Osteocyte (in vitro differentiated cells): ENCODE data around the gene PAX7. TPM values are rescaled to one million over a fixed set of nuclear protein-coding genes. Genes with fewer than 3 reads are reported as not detected.

Experiments
- DNase-seq: peaks from one replicate; pipeline ENCODE4 v3.0.0; 2021; ENCODE audit warnings: mixed read lengths; ENCODE audit not compliant: unreplicated experiment; ENCODE audit errors: extremely low spot score
- H3K27ac Mint-ChIP-seq: one replicate; pipeline ENCODE4 v1.8.0; 2021; ENCODE audit warnings: mild to moderate bottlenecking, mixed read lengths; ENCODE audit not compliant: unreplicated experiment
- H3K27me3 Mint-ChIP-seq: one replicate; pipeline ENCODE4 v1.8.0; 2021; ENCODE audit warnings: mixed read lengths; ENCODE audit not compliant: unreplicated experiment
- H3K36me3 Mint-ChIP-seq: one replicate; pipeline ENCODE4 v1.8.0; 2021; ENCODE audit warnings: mixed read lengths; ENCODE audit not compliant: unreplicated experiment
- H3K4me1 Mint-ChIP-seq: one replicate; pipeline ENCODE4 v1.8.0; 2021; ENCODE audit warnings: mixed read lengths; ENCODE audit not compliant: unreplicated experiment
- H3K4me3 Mint-ChIP-seq: one replicate; pipeline ENCODE4 v1.8.0; 2021; ENCODE audit warnings: mild to moderate bottlenecking, moderate library complexity, mixed read lengths; ENCODE audit not compliant: unreplicated experiment
- H3K9me3 Mint-ChIP-seq: one replicate; pipeline ENCODE4 v1.8.0; 2021; ENCODE audit warnings: mixed read lengths; ENCODE audit not compliant: unreplicated experiment
- CTCF ChIP-seq: fragments of 200-600 bp; sonication (generic); IDR thresholded peaks from 2 replicates; pipeline ENCODE4 v1.5.0; 2021; ENCODE audit warnings: antibody characterized with exemption, mild to moderate bottlenecking, moderate library complexity
- total RNA-seq: library from RNA; stranded (reverse); gene quantifications from 2 replicates; pipeline ENCODE4 v1.2.1, GENCODE V29; 2021

Gene PAX7
- total RNA-seq, 1 donor from 2014 or later = not detected

GRCh38 chr1:18602533-18603211 is 28.0 kb upstream of the PAX7 start:
- no peak for TF ChIP-seq CTCF
- Mint-ChIP-seq H3K36me3 (no peaks in the 10 kb centered on the region), H3K4me1 (no peaks in the 10 kb centered on the region), H3K27ac (no peak overlapping the region), H3K9me3 (no peaks in the 10 kb centered on the region), H3K4me3 (no peak overlapping the region), H3K27me3 (peaks cover 11% of the 10 kb centered on the region)
- no peak for DNase-seq

GRCh38 chr1:18603212-18603852 is 27.3 kb upstream of the PAX7 start:
- Mint-ChIP-seq H3K36me3 (no peaks in the 10 kb centered on the region), H3K4me3 (no peak overlapping the region), H3K4me1 (no peaks in the 10 kb centered on the region), H3K9me3 (no peaks in the 10 kb centered on the region), H3K27ac (no peak overlapping the region), H3K27me3 (peaks cover 10% of the 10 kb centered on the region)
- TF ChIP-seq CTCF = no peak
- no peak for DNase-seq

GRCh38 chr1:18606443-18607288 is 24.0 kb upstream of the PAX7 start:
- Mint-ChIP-seq H3K9me3 (peaks cover 4% of the 10 kb centered on the region), H3K4me1 (no peaks in the 10 kb centered on the region), H3K4me3 (no peak overlapping the region), H3K27me3 (peaks cover 4% of the 10 kb centered on the region), H3K36me3 (no peaks in the 10 kb centered on the region), H3K27ac (no peak overlapping the region)
- no peak for TF ChIP-seq CTCF
- DNase-seq = no peak

- TF ChIP-seq CTCF = no peak
- Mint-ChIP-seq H3K36me3 (no peaks in the 10 kb centered on the region), H3K9me3 (peaks cover 4% of the 10 kb centered on the region), H3K27ac (no peak overlapping the region), H3K4me1 (no peaks in the 10 kb centered on the region), H3K4me3 (no peak overlapping the region), H3K27me3 (peaks cover 8% of the 10 kb centered on the region)
- DNase-seq = no peak
These were observed 23.3 kb upstream of the PAX7 start for GRCh38 chr1:18607289-18607760.

- DNase-seq = no peak
- no peak for TF ChIP-seq CTCF
- Mint-ChIP-seq H3K27ac (no peak overlapping the region), H3K4me3 (no peak overlapping the region), H3K4me1 (no peaks in the 10 kb centered on the region), H3K27me3 (peaks cover 8% of the 10 kb centered on the region), H3K36me3 (no peaks in the 10 kb centered on the region), H3K9me3 (peaks cover 4% of the 10 kb centered on the region)
These were observed 22.1 kb upstream of the PAX7 start for GRCh38 chr1:18608534-18608933.
